H9 (cell line): ENCODE measurements around the gene DNAJB9. TPM values are rescaled to one million over a fixed set of nuclear protein-coding genes. Genes with fewer than 3 reads are reported as not detected.

Experiments used
- DNase-seq: peaks from one replicate; pipeline ENCODE4 v3.0.0-alpha.2; 2017
- H2AFZ ChIP-seq: one replicate; pipeline ENCODE4 v1.6.1; 2013; ENCODE audit warnings: mild to moderate bottlenecking, low read length, control low read depth, moderate library complexity
- H2AK5ac ChIP-seq: 2 replicates; pipeline ENCODE4 v1.6.1; 2013; ENCODE audit warnings: low read length, control low read depth, mixed read lengths; ENCODE audit not compliant: insufficient read length
- H2BK120ac ChIP-seq: one replicate; pipeline ENCODE4 v1.6.1; 2013; ENCODE audit warnings: low read depth, mild to moderate bottlenecking, low read length, control low read depth, inconsistent platforms; ENCODE audit not compliant: poor library complexity, severe bottlenecking
- H2BK12ac ChIP-seq: 2 replicates; pipeline ENCODE4 v1.6.1; 2013; ENCODE audit warnings: low read length, control low read depth, mixed read lengths, low read depth; ENCODE audit not compliant: insufficient read length
- H2BK15ac ChIP-seq: 2 replicates; pipeline ENCODE4 v1.6.1; 2013; ENCODE audit warnings: low read depth, low read length, control low read depth
- H2BK20ac ChIP-seq: one replicate; pipeline ENCODE4 v1.6.1; 2013; ENCODE audit warnings: low read depth, mild to moderate bottlenecking, low read length, control low read depth, inconsistent platforms; ENCODE audit not compliant: poor library complexity, severe bottlenecking
- H2BK5ac ChIP-seq: 2 replicates; pipeline ENCODE4 v1.6.1; 2013; ENCODE audit warnings: low read length, control low read depth, mixed read lengths; ENCODE audit not compliant: insufficient read length
- H3K14ac ChIP-seq: 2 replicates; pipeline ENCODE4 v1.6.1; 2013; ENCODE audit warnings: low read length, control low read depth; ENCODE audit not compliant: insufficient read depth
- H3K18ac ChIP-seq: 2 replicates; pipeline ENCODE4 v1.6.1; 2013; ENCODE audit warnings: low read depth, mild to moderate bottlenecking, mixed read lengths, low read length, control low read depth; ENCODE audit not compliant: insufficient read length
- H3K23ac ChIP-seq: 2 replicates; pipeline ENCODE4 v1.6.1; 2013; ENCODE audit warnings: low read length, control low read depth, mixed read lengths, low read depth; ENCODE audit not compliant: insufficient read length
- H3K23me2 ChIP-seq: 2 replicates; pipeline ENCODE4 v1.6.1; 2013; ENCODE audit warnings: low read depth, mild to moderate bottlenecking, mixed read lengths, low read length, control low read depth; ENCODE audit not compliant: insufficient read length, poor library complexity, severe bottlenecking
- H3K27ac ChIP-seq: 2 replicates; pipeline ENCODE4 v1.5.1; 2013; ENCODE audit warnings: low read length, control low read depth, mixed read lengths, low read depth; ENCODE audit not compliant: insufficient read length
- H3K27me3 ChIP-seq: 2 replicates; pipeline ENCODE4 v1.6.1; 2013; ENCODE audit warnings: low read length, control low read depth, inconsistent platforms; ENCODE audit not compliant: insufficient read depth
- H3K4ac ChIP-seq: 2 replicates; pipeline ENCODE4 v1.6.1; 2013; ENCODE audit warnings: low read depth, mild to moderate bottlenecking, control low read depth, inconsistent platforms, low read length, moderate library complexity
- H3K4me1 ChIP-seq: 2 replicates; pipeline ENCODE4 v1.6.1; 2013; ENCODE audit warnings: low read length, control low read depth, inconsistent platforms; ENCODE audit not compliant: insufficient read depth
- H3K4me2 ChIP-seq: 2 replicates; pipeline ENCODE4 v1.6.1; 2013; ENCODE audit warnings: low read length, control low read depth, mixed read lengths; ENCODE audit not compliant: insufficient read length, insufficient read depth
- H3K56ac ChIP-seq: 2 replicates; pipeline ENCODE4 v1.6.1; 2013; ENCODE audit warnings: low read depth, mild to moderate bottlenecking, mixed read lengths, low read length, control low read depth; ENCODE audit not compliant: insufficient read length
- H3K79me1 ChIP-seq: 2 replicates; pipeline ENCODE4 v1.6.1; 2013; ENCODE audit warnings: low read depth, mild to moderate bottlenecking, moderate library complexity, low read length, control low read depth, inconsistent platforms; ENCODE audit not compliant: insufficient read depth, poor library complexity, severe bottlenecking
- H3K79me2 ChIP-seq: 2 replicates; pipeline ENCODE4 v1.6.1; 2013; ENCODE audit warnings: low read length, control low read depth, inconsistent platforms; ENCODE audit not compliant: insufficient read depth
- H3K9ac ChIP-seq: 2 replicates; pipeline ENCODE4 v1.6.1; 2013; ENCODE audit warnings: low read length, control low read depth, mixed read lengths; ENCODE audit not compliant: insufficient read length; ENCODE audit errors: extremely low read depth
- H3K9me3 ChIP-seq: one replicate; pipeline ENCODE4 v1.6.1; 2013; ENCODE audit warnings: low read depth, low read length, inconsistent platforms; ENCODE audit not compliant: control insufficient read depth
- H3T11ph ChIP-seq: one replicate; pipeline ENCODE4 v1.6.1; 2013; ENCODE audit warnings: mild to moderate bottlenecking, low read length, control low read depth, inconsistent platforms
- H4K20me1 ChIP-seq: one replicate; pipeline ENCODE4 v1.6.1; 2013; ENCODE audit not compliant: control insufficient read depth, insufficient read length, insufficient read depth
- H4K5ac ChIP-seq: 2 replicates; pipeline ENCODE4 v1.6.1; 2013; ENCODE audit warnings: low read depth, mild to moderate bottlenecking, mixed read lengths, low read length, control low read depth; ENCODE audit not compliant: insufficient read length
- H4K8ac ChIP-seq: replicated peaks from 2 replicates; pipeline ENCODE4 v1.6.1; 2013; ENCODE audit warnings: low read length, control low read depth, mixed read lengths, low read depth; ENCODE audit not compliant: insufficient read length
- H4K91ac ChIP-seq: 2 replicates; pipeline ENCODE4 v1.6.1; 2013; ENCODE audit warnings: low read depth, mild to moderate bottlenecking, moderate library complexity, mixed read lengths, low read length, control low read depth; ENCODE audit not compliant: insufficient read length
- H3K27ac Mint-ChIP-seq, 3 experiments: 2 replicates in 2 of 3; 3 replicates in 1 of 3; pipeline ENCODE4 v1.8.0; 2020 to 2021; ENCODE audit warnings: mixed read lengths in 3 of 3, mild to moderate bottlenecking in 1 of 3, moderate library complexity in 1 of 3
- H3K27me3 Mint-ChIP-seq: 2 replicates; pipeline ENCODE4 v1.8.0; 2021; ENCODE audit warnings: low read depth, mild to moderate bottlenecking, moderate library complexity, mixed read lengths
- H3K36me3 Mint-ChIP-seq, 3 experiments: 2 replicates in 2 of 3; 3 replicates in 1 of 3; pipeline ENCODE4 v1.8.0; 2020 to 2021; ENCODE audit warnings: low read depth in 3 of 3, mixed read lengths in 3 of 3; ENCODE audit not compliant: insufficient read depth in 1 of 3
- H3K4me1 Mint-ChIP-seq, 2 experiments: 2 replicates each; pipeline ENCODE4 v1.8.0; 2020; ENCODE audit warnings: mixed read lengths in 2 of 2
- H3K4me3 Mint-ChIP-seq, 2 experiments: 2 replicates in 1 of 2; 3 replicates in 1 of 2; pipeline ENCODE4 v1.8.0; 2020 to 2021; ENCODE audit warnings: mild to moderate bottlenecking in 2 of 2, mixed read lengths in 2 of 2, moderate library complexity in 1 of 2
- H3K9me3 Mint-ChIP-seq, 2 experiments: 2 replicates in 1 of 2; 3 replicates in 1 of 2; pipeline ENCODE4 v1.8.0; 2020; ENCODE audit warnings: mild to moderate bottlenecking in 2 of 2, mixed read lengths in 2 of 2, moderate library complexity in 1 of 2
- CTCF ChIP-seq: fragments of 200-600 bp; sonication (generic); conservative IDR thresholded peaks from 3 replicates; pipeline ENCODE4 v1.8.0; 2021; ENCODE audit warnings: antibody characterized with exemption, mild to moderate bottlenecking
- WGBS: extraction: QIAGEN DNeasy Blood & Tissue Kit; methylation state at CpG from one replicate; pipeline ENCODE4 v1.1.7; 2013; ENCODE audit warnings: missing lambda C conversion rate, low lambda C conversion rate, mixed read lengths; ENCODE audit not compliant: insufficient read length; ENCODE audit errors: extremely low coverage; 5-methylcytosine and 5-hydroxymethylcytosine counted together
- total RNA-seq: library from RNA; stranded (reverse); gene quantifications from 2 replicates; pipeline ENCODE4 v1.2.1, GENCODE V29; 2021

Gene DNAJB9
- total RNA-seq, 1 experiment from 2014 or later: 11.3 TPM

- no peaks in the 10 kb centered on the region; a peak in 1 of 4 replicates for H3K4me1 Mint-ChIP-seq
These were observed 10.4 kb upstream of the DNAJB9 start for GRCh38 chr7:108559253-108559652.

More at GRCh38 chr7:108559253-108559652, 10.4 kb upstream of the DNAJB9 start:
- H3K79me2 ChIP-seq: no peaks in the 10 kb centered on the region
- H3K4me1 ChIP-seq: no peaks in the 10 kb centered on the region
- H3K27ac Mint-ChIP-seq: peak overlapping the region in 2 of 3 experiments; percentile 1 to 9; a peak in 2 of 7 replicates
- no peak for DNase-seq
- no CpG with 5 or more reads among the region's 4 CpGs for WGBS
- H2AK5ac ChIP-seq: no peak overlapping the region
- no peak overlapping the region for H3K9ac ChIP-seq
- H3K79me1 ChIP-seq: no peaks in the 10 kb centered on the region
- H3K23ac ChIP-seq: no peak overlapping the region
- no peak overlapping the region for H4K8ac ChIP-seq
- H3K27ac ChIP-seq: no peak overlapping the region
- H3K27me3 Mint-ChIP-seq: no peaks in the 10 kb centered on the region
- H3K9me3 ChIP-seq: peaks cover 7% of the 10 kb centered on the region
- no peak overlapping the region for H2BK15ac ChIP-seq
- no peak overlapping the region for H3T11ph ChIP-seq
- no peak overlapping the region for H3K4me2 ChIP-seq
- H4K91ac ChIP-seq: no peak overlapping the region
- H2BK5ac ChIP-seq: no peak overlapping the region
- TF ChIP-seq CTCF: no peak
- H3K36me3 Mint-ChIP-seq: peaks cover 22 to 45% (median 31%) of the 10 kb centered on the region in 3 experiments
- H4K5ac ChIP-seq: no peak overlapping the region
- no peak overlapping the region for H2BK120ac ChIP-seq
- peaks cover 24% of the 10 kb centered on the region in 2 experiments for H3K9me3 Mint-ChIP-seq
- H4K20me1 ChIP-seq: no peaks in the 10 kb centered on the region
- H3K56ac ChIP-seq: no peak overlapping the region
- no peak overlapping the region for H2BK20ac ChIP-seq
- no peaks in the 10 kb centered on the region for H3K27me3 ChIP-seq
- H3K4me3 Mint-ChIP-seq: no peak overlapping the region
- no peak overlapping the region for H2BK12ac ChIP-seq
- no peak overlapping the region for H3K14ac ChIP-seq
- H3K4ac ChIP-seq: no peak overlapping the region
- no peak overlapping the region for H3K18ac ChIP-seq
- no peaks in the 10 kb centered on the region for H3K23me2 ChIP-seq
- no peak overlapping the region for H2AFZ ChIP-seq
